Measurements from ENCODE around the gene CACNA1B.

DNA sequence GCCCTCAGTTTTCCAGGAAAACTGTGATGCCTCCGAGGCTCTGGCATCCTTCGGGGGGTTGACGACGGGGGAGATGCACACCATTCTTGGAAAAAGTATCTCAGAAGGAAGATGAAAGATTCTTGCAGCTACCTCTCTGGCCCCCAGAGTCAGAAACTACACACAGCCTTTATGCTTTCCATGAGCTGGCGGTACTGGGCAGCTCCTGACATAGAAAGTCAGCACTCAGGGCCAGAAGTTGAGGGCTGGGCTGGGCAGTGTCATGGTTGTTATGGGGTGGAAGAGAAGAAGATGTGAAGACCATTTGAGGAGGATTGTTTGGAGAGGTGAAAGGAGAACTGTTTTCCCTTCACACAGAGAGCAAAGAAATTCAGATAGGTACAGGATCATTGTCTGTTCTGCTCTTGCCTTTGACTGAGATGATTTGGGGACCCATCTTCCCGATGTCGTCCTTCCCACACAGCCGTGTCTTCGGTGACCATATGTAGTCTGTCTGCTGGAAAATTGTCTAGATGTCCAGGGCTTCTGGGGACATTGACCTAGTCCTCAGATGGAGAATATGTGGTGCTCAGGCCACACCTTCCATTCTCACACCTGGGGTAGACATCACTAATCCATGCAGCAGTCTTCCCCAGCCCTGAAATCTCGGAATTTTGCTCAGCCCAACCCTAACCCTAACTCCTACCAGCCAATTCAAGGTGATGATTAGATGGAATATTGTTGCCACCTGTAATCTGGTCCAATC lies 237.1 kb downstream of the CACNA1B start:
- TF ChIP-seq, protein P1, sequence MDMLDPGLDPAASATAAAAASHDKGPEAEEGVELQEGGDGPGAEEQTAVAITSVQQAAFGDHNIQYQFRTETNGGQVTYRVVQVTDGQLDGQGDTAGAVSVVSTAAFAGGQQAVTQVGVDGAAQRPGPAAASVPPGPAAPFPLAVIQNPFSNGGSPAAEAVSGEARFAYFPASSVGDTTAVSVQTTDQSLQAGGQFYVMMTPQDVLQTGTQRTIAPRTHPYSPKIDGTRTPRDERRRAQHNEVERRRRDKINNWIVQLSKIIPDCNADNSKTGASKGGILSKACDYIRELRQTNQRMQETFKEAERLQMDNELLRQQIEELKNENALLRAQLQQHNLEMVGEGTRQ (IDR thresholded peaks at IDR 0.05; ENCODE audit: low read depth, low read length): no peak
- TF ChIP-seq, protein P2, sequence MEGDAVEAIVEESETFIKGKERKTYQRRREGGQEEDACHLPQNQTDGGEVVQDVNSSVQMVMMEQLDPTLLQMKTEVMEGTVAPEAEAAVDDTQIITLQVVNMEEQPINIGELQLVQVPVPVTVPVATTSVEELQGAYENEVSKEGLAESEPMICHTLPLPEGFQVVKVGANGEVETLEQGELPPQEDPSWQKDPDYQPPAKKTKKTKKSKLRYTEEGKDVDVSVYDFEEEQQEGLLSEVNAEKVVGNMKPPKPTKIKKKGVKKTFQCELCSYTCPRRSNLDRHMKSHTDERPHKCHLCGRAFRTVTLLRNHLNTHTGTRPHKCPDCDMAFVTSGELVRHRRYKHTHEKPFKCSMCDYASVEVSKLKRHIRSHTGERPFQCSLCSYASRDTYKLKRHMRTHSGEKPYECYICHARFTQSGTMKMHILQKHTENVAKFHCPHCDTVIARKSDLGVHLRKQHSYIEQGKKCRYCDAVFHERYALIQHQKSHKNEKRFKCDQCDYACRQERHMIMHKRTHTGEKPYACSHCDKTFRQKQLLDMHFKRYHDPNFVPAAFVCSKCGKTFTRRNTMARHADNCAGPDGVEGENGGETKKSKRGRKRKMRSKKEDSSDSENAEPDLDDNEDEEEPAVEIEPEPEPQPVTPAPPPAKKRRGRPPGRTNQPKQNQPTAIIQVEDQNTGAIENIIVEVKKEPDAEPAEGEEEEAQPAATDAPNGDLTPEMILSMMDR (conservative IDR thresholded peaks at IDR 0.05; ENCODE audit: low read depth, low read length): no peak
- TF ChIP-seq MAFK (IDR thresholded peaks at IDR 0.05; ENCODE audit: low read depth, low read length) (no peak), POLR2A (IDR thresholded peaks at IDR 0.05; ENCODE audit: low read depth, low read length) (no peak), BHLHE40 (IDR thresholded peaks at IDR 0.05; ENCODE audit: low read depth, low read length) (no peak), CHD1 (IDR thresholded peaks at IDR 0.05; ENCODE audit: low read depth, low read length) (no peak)

Measured in IMR-90 (cell line).